ENCODE measurements around the gene LARP4. TPM values are rescaled to one million over a fixed set of nuclear protein-coding genes. Genes with fewer than 3 reads are reported as not detected.
A peak's percentile ranks its signal among the peaks of the same experiment; 100 is the strongest.
"Not testable (repeated sequence)": the region's sequence is repeated elsewhere in the genome, so short reads cannot be mapped to it uniquely, and the experiment has no call there.

LARP4 gene
- total and polyA plus RNA-seq, 7 experiments from 2014 or later = 18.7 to 68.9 (median 34.0) TPM

DNA sequence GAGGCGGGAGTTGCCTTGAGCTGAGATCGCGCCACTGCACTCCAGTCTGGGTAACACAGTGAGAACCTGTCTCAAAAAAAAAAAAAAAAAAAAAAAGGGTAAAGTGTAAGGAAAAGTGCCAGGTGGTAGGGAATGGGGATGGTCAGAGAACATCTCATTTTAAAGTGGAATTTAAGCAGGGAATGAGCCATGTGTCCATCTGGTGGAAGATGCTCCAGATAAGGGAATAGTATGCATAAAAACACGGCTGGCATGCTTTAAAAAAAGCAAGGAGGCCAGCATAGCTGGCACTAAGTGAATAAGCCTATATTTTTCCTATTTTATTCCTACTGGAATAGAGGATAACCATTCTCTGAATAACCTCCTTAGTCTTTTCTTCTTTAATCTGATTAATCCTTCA is 38.0 kb upstream of the LARP4 start:
- H3K27me3 ChIP-seq (ENCODE audit: control insufficient read depth in 2 of 2, insufficient read depth in 2 of 2, low read length in 2 of 2) = no peaks in the 10 kb centered on the region
- Mint-ChIP-seq H3K9me3 (no peaks in the 10 kb centered on the region), H3K36me3 (no peaks in the 10 kb centered on the region), H3K27ac (no peak overlapping the region), H3K4me3 (no peak overlapping the region), H3K4me1 (no peaks in the 10 kb centered on the region), H3K27me3 (peaks cover 0 to 9% (median 3%) of the 10 kb centered on the region in 5 donors)
- no peaks in the 10 kb centered on the region for H3K36me3 ChIP-seq (ENCODE audit: control insufficient read depth in 2 of 3, insufficient read depth in 3 of 3, low read length in 3 of 3)
- ATAC-seq = no peak
- H3K9me3 ChIP-seq (ENCODE audit: control insufficient read depth in 2 of 3, low read length in 3 of 3) = no peaks in the 10 kb centered on the region
- ChIA-PET CTCF (no interaction called here), POLR2A (no interaction called here)
- H3K4me1 ChIP-seq (ENCODE audit: control insufficient read depth in 2 of 2, insufficient read depth in 2 of 2, low read length in 2 of 2) = no peaks in the 10 kb centered on the region
- H3K4me3 ChIP-seq (ENCODE audit: low read length) = no peak overlapping the region
- H3K27ac ChIP-seq (ENCODE audit: low read depth, low read length) = no peak overlapping the region
- intact Hi-C loops (cut with micrococcal nuclease) = no loop called here
- DNase-seq = no peak

DNA sequence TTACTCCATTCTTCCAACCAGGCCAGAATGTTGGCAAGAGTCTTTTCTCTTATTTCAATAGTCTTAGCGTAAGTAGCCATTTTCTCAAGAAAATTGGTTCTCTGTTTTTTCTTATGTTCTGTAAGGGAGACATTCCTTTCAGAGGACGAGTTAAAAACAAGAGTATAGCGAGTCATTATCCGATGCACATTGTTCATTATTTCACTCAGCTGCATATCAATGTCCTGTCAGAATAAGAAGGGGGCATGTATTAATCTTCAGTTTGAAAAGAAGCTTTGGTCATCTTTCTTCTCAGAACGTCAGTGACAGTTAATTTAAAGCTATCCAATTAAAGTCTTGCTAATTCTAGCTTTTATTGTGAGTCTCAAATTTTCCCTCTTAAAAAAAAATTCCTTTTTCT is 37.5 kb upstream of the LARP4 start:
- Mint-ChIP-seq H3K9me3 (no peaks in the 10 kb centered on the region), H3K36me3 (no peaks in the 10 kb centered on the region), H3K4me1 (no peaks in the 10 kb centered on the region), H3K27ac (no peak overlapping the region), H3K27me3 (peaks cover 0 to 9% (median 3%) of the 10 kb centered on the region in 5 donors), H3K4me3 (no peak overlapping the region)
- Histone ChIP-seq H3K27ac (ENCODE audit: low read depth, low read length) (no peak overlapping the region), H3K27me3 (ENCODE audit: control insufficient read depth in 2 of 2, insufficient read depth in 2 of 2, low read length in 2 of 2) (no peaks in the 10 kb centered on the region), H3K9me3 (ENCODE audit: control insufficient read depth in 2 of 3, low read length in 3 of 3) (no peaks in the 10 kb centered on the region), H3K4me3 (ENCODE audit: low read length) (no peak overlapping the region), H3K36me3 (ENCODE audit: control insufficient read depth in 2 of 3, insufficient read depth in 3 of 3, low read length in 3 of 3) (no peaks in the 10 kb centered on the region), H3K4me1 (ENCODE audit: control insufficient read depth in 2 of 2, insufficient read depth in 2 of 2, low read length in 2 of 2) (no peaks in the 10 kb centered on the region)
- DNase-seq (no peak), ATAC-seq (no peak)
- CTCF ChIA-PET = no interaction called here
- intact Hi-C loops (cut with micrococcal nuclease) = no loop called here
- POLR2A ChIA-PET = no interaction called here

DNA sequence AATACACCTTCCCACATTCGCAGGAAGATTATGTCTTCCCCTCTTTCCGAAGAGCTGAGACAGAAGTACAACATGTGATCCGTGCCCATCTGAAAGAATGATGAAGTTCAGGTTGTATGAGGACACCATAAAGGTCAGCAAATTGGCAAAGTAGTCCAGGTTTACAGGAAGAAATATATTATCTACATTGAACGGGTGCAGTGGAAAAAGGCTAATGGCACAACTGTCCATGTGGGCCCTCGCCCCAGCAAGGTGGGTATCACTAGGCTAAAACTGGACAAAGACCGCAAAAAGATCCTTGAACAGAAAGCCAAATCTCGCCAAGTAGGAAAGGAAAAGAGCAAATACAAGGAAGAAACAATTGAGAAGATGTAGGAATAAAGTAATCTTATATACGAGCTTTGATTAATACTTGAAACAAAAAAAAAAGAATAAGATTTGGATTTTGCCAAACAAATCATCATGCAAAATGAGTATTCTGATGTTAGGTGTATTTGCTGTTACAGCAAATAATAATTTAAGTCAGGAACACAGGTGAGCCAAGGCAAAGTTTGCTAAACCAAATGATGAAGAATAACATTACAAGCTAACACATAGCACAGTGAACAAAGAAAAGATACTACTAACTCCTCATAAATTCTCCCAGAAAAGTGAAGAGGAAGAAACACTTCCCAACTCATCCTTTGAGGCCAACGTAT is 34.8 kb upstream of the LARP4 start:
- H3K27ac ChIP-seq (ENCODE audit: low read depth, low read length) = no peak overlapping the region
- H3K27ac Mint-ChIP-seq = peak overlapping the region in 1 of 9 donors; percentile 7

DNA sequence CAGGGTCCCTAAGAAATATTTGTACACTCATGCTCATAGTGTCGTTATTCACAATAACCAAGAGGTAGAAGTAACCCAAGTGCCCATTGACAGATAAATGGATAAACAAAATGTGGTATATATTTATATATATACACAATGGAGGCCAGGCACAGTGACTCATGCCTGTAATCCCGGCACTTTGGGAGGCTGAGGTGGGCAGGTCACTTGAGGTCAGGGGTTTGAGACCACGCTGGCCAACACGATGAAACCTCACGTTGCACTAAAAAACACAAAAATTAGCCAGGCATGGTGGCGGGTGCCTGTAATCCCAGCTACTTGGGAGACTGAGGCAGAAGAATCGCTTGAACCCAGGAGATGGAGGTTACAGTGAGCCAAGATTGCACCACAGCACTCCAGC is 30.0 kb upstream of the LARP4 start:
- DNase-seq = not testable (repeated sequence)

More for the DNA sequence above, 34.8 kb upstream of the LARP4 start:
- intact Hi-C loops (cut with micrococcal nuclease) = no loop called here
- Mint-ChIP-seq H3K4me1 (no peaks in the 10 kb centered on the region), H3K36me3 (no peaks in the 10 kb centered on the region), H3K9me3 (no peaks in the 10 kb centered on the region), H3K27me3 (peaks cover 0 to 9% (median 0%) of the 10 kb centered on the region in 5 donors), H3K4me3 (no peak overlapping the region)
- DNase-seq (no peak), ATAC-seq (no peak)
- POLR2A ChIA-PET = no interaction called here
- Histone ChIP-seq H3K4me1 (ENCODE audit: control insufficient read depth in 2 of 2, insufficient read depth in 2 of 2, low read length in 2 of 2) (no peaks in the 10 kb centered on the region), H3K9me3 (ENCODE audit: control insufficient read depth in 2 of 3, low read length in 3 of 3) (no peaks in the 10 kb centered on the region), H3K36me3 (ENCODE audit: control insufficient read depth in 2 of 3, insufficient read depth in 3 of 3, low read length in 3 of 3) (no peaks in the 10 kb centered on the region), H3K4me3 (ENCODE audit: low read length) (no peak overlapping the region), H3K27me3 (ENCODE audit: control insufficient read depth in 2 of 2, insufficient read depth in 2 of 2, low read length in 2 of 2) (no peaks in the 10 kb centered on the region)
- CTCF ChIA-PET = no interaction called here

DNA sequence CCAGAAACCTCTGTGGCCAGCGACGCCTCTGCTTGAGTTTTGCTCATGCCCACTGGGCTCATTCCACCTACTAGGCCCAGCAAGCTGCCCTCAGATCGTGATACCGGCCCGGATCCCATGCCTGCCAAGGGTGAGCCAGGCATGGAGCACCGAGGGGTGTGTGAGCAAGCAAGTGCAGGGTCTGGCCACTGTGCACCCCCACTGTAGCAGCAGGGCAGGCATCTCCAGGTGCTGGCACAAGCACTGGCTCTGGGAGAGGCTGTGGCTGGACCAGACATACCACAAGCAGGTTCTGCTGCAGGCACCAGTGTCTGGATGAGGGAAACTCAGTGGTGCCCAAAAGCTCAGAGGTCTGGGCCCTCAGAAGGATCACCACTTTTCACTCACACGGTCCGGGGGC is 24.9 kb upstream of the LARP4 start:
- no peaks in the 10 kb centered on the region for H3K36me3 ChIP-seq (ENCODE audit: control insufficient read depth in 2 of 3, insufficient read depth in 3 of 3, low read length in 3 of 3)
- no peaks in the 10 kb centered on the region for H3K4me1 ChIP-seq (ENCODE audit: control insufficient read depth in 2 of 2, insufficient read depth in 2 of 2, low read length in 2 of 2)
- DNase-seq (no peak), ATAC-seq (no peak)
- no peaks in the 10 kb centered on the region for H3K27me3 Mint-ChIP-seq
- no peaks in the 10 kb centered on the region for H3K4me1 Mint-ChIP-seq
- H3K36me3 Mint-ChIP-seq = no peaks in the 10 kb centered on the region
- ChIA-PET POLR2A (no interaction called here), CTCF (interaction anchor here (0.5 to 0.6 kb wide), 2 partner anchors 22 to 972 kb away, joined by 3 to 5 read pairs; no protein-coding TSS in a partner anchor)
- no peak overlapping the region for H3K4me3 Mint-ChIP-seq
- no peak overlapping the region for H3K27ac Mint-ChIP-seq
- no peak overlapping the region for H3K27ac ChIP-seq (ENCODE audit: low read depth, low read length)
- no peaks in the 10 kb centered on the region for H3K9me3 ChIP-seq (ENCODE audit: control insufficient read depth in 2 of 3, low read length in 3 of 3)
- no peaks in the 10 kb centered on the region for H3K9me3 Mint-ChIP-seq
- no peaks in the 10 kb centered on the region for H3K27me3 ChIP-seq (ENCODE audit: control insufficient read depth in 2 of 2, insufficient read depth in 2 of 2, low read length in 2 of 2)
- H3K4me3 ChIP-seq (ENCODE audit: low read length) = no peak overlapping the region
- intact Hi-C loops (cut with micrococcal nuclease) = no loop called here

More for the DNA sequence above, 30.0 kb upstream of the LARP4 start:
- H3K4me3 ChIP-seq (ENCODE audit: low read length); H3K4me1 Mint-ChIP-seq; H3K4me1 ChIP-seq (ENCODE audit: control insufficient read depth in 2 of 2, insufficient read depth in 2 of 2, low read length in 2 of 2); H3K9me3 Mint-ChIP-seq; ATAC-seq; POLR2A ChIA-PET; H3K36me3 Mint-ChIP-seq; H3K36me3 ChIP-seq (ENCODE audit: control insufficient read depth in 2 of 3, insufficient read depth in 3 of 3, low read length in 3 of 3); intact Hi-C loops (cut with micrococcal nuclease); H3K27ac Mint-ChIP-seq; CTCF ChIA-PET; H3K27me3 ChIP-seq (ENCODE audit: control insufficient read depth in 2 of 2, insufficient read depth in 2 of 2, low read length in 2 of 2); H3K27me3 Mint-ChIP-seq; H3K4me3 Mint-ChIP-seq; H3K27ac ChIP-seq (ENCODE audit: low read depth, low read length); H3K9me3 ChIP-seq (ENCODE audit: control insufficient read depth in 2 of 3, low read length in 3 of 3): not testable (repeated sequence)

DNA sequence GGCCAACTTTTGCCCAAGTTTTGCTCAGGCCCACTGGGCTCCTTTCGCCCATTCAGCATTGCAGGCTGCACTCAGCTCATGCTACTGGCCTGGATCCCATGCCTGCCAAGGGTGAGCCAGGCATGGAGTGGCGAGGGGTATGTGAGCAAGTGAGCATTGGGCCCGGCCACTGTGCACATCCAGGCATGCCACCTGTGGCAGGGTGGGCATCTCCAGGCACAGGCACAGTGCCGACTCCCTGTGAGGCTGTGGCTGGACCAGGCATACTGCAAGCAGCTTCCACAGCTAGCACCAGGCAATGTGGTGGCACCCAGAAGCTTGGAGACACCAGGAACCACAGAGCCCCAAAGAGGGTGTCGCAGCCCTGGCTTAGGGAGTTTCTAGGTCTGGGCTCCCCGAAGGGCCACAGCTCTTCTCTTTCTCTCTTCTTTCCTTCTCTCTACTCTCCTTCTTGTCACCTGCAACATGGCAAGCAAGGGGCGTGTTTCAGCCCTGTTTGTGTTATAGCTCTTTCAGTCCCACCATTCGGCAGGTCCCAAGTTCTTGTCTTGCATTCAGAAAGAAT is 19.8 kb upstream of the LARP4 start:
- no peaks in the 10 kb centered on the region for H3K9me3 ChIP-seq (ENCODE audit: control insufficient read depth in 2 of 3, low read length in 3 of 3)
- ChIA-PET POLR2A (no interaction called here), CTCF (no interaction called here)
- Mint-ChIP-seq H3K27me3 (no peaks in the 10 kb centered on the region), H3K9me3 (no peaks in the 10 kb centered on the region), H3K27ac (no peak overlapping the region), H3K4me3 (no peak overlapping the region), H3K36me3 (no peaks in the 10 kb centered on the region), H3K4me1 (peaks cover 0 to 1% (median 0%) of the 10 kb centered on the region in 7 donors)
- H3K4me1 ChIP-seq (ENCODE audit: control insufficient read depth in 2 of 2, insufficient read depth in 2 of 2, low read length in 2 of 2) = no peaks in the 10 kb centered on the region
- no peaks in the 10 kb centered on the region for H3K27me3 ChIP-seq (ENCODE audit: control insufficient read depth in 2 of 2, insufficient read depth in 2 of 2, low read length in 2 of 2)
- no peak for ATAC-seq
- no peaks in the 10 kb centered on the region for H3K36me3 ChIP-seq (ENCODE audit: control insufficient read depth in 2 of 3, insufficient read depth in 3 of 3, low read length in 3 of 3)
- H3K4me3 ChIP-seq (ENCODE audit: low read length) = no peak overlapping the region
- no peak overlapping the region for H3K27ac ChIP-seq (ENCODE audit: low read depth, low read length)
- DNase-seq = no peak
- intact Hi-C loops (cut with micrococcal nuclease) = no loop called here

DNA sequence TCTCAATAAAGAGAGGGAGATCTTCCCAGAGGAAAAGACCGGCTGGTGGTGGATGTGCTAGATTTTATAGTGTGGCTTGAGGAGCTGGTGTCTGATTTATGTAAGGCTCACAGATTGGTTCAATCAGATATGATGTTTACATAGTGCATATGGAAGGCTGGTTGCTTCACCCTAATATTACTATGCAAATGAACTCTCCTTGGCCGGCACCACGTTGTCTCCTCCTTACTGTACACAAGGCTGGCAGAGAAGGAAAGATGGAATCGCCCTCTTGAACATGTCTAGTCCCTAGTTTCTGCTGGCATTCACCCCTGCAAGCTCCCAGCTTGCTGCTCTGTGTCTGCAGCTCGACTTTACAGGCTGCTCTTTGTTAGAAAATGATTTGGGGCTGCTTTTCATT is 13.2 kb upstream of the LARP4 start:
- Mint-ChIP-seq H3K36me3 (no peaks in the 10 kb centered on the region), H3K9me3 (no peaks in the 10 kb centered on the region), H3K4me1 (peaks cover 0 to 1% (median 0%) of the 10 kb centered on the region in 7 donors), H3K27ac (no peak overlapping the region), H3K27me3 (no peaks in the 10 kb centered on the region), H3K4me3 (no peak overlapping the region)
- DNase-seq = no peak
- ATAC-seq = no peak
- H3K27me3 ChIP-seq (ENCODE audit: control insufficient read depth in 2 of 2, insufficient read depth in 2 of 2, low read length in 2 of 2) = no peaks in the 10 kb centered on the region
- H3K36me3 ChIP-seq (ENCODE audit: control insufficient read depth in 2 of 3, insufficient read depth in 3 of 3, low read length in 3 of 3) = no peaks in the 10 kb centered on the region
- intact Hi-C loops (cut with micrococcal nuclease) = no loop called here
- ChIA-PET POLR2A (interaction anchor here (0.6 kb wide), 1 partner anchor 19 kb away, joined by 3 read pairs; no protein-coding TSS in a partner anchor), CTCF (no interaction called here)
- no peaks in the 10 kb centered on the region for H3K4me1 ChIP-seq (ENCODE audit: control insufficient read depth in 2 of 2, insufficient read depth in 2 of 2, low read length in 2 of 2)
- no peaks in the 10 kb centered on the region for H3K9me3 ChIP-seq (ENCODE audit: control insufficient read depth in 2 of 3, low read length in 3 of 3)
- H3K4me3 ChIP-seq (ENCODE audit: low read length) = no peak overlapping the region
- H3K27ac ChIP-seq (ENCODE audit: low read depth, low read length) = no peak overlapping the region

All from naive thymus-derived CD4-positive, alpha-beta T cell (primary cell).